Measurements from ENCODE around the gene TAF6. TPM values are rescaled to one million over a fixed set of nuclear protein-coding genes. Genes with fewer than 3 reads are reported as not detected.

TAF6 gene
- total RNA-seq: 10 to 100 TPM; 48.6 to 55.3 TPM

DNA sequence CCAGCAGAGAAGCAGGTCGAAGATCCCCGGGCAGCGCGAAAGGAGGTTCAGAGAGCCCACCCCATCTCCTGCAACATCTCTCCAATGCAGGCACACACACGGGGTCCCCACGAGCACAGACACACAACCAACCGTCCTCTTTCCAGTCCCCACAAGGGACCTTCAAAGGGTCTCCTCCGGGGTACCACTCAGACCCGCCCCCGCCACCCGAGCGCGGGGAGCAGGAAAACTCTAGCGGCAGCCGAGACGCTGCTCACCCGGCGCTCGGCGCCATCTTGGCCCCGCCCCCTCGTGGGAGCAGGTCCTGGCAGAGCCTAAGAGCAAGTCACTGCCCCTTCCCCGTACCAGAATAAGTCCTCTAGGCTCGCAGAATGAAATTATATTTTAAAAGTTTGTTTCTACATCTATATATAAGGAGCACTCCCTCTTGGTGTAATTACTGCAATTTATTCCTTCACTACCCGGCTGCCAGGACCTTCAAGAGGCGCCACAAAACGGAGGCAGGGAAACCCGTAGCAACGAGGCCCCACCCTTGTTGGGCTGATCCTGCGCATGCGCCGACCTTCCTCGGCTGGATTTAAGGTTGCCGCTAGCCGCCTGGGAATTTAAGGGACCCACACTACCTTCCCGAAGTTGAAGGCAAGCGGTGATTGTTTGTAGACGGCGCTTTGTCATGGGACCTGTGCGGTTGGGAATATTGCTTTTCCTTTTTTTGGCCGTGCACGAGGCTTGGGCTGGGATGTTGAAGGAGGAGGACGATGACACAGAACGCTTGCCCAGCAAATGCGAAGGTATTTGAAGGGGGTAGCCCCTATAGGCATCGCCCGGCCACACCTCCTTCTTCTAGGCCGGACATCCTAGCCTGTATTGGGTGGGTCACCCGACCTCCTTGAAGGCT, at the start of gene TAF6, which contains the start of gene CNPY4:
Gene TAF6, minus strand, starts transcription at position 287 of the 898 bp plus-strand sequence. CDS start 5,149 bp downstream, outside the sequence.
Gene CNPY4, plus strand, starts transcription at position 563 of the 898 bp plus-strand sequence. Its CDS starts 111 bp downstream, at position 674.
- TF ChIP-seq, protein P1, sequence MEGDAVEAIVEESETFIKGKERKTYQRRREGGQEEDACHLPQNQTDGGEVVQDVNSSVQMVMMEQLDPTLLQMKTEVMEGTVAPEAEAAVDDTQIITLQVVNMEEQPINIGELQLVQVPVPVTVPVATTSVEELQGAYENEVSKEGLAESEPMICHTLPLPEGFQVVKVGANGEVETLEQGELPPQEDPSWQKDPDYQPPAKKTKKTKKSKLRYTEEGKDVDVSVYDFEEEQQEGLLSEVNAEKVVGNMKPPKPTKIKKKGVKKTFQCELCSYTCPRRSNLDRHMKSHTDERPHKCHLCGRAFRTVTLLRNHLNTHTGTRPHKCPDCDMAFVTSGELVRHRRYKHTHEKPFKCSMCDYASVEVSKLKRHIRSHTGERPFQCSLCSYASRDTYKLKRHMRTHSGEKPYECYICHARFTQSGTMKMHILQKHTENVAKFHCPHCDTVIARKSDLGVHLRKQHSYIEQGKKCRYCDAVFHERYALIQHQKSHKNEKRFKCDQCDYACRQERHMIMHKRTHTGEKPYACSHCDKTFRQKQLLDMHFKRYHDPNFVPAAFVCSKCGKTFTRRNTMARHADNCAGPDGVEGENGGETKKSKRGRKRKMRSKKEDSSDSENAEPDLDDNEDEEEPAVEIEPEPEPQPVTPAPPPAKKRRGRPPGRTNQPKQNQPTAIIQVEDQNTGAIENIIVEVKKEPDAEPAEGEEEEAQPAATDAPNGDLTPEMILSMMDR (IDR thresholded peaks at IDR 0.05): no peak
- Mint-ChIP-seq H3K9me3 (no peaks in the 10 kb centered on the region), H3K27me3 (no peaks in the 10 kb centered on the region), H3K4me3 (peak within 1 kb of the TSS; percentile 89), H3K27ac (peak within 1 kb of the TSS; percentile 89), H3K36me3 (ENCODE audit: low read depth) (peaks cover 9% of the 10 kb centered on the region), H3K4me1 (ENCODE audit: low read depth) (peaks cover 18% of the 10 kb centered on the region)
- ChIA-PET CTCF (interaction anchor here (1.0 to 1.6 kb wide), 4 partner anchors 12 to 201 kb away, joined by 3 to 7 read pairs (median 4); partner anchors contain the start of gene AP4M1), POLR2A (interaction anchor here (1.2 to 3.0 kb wide), 6 partner anchors 18 to 104 kb away, joined by 3 to 24 read pairs (median 5); partner anchors contain the start of genes AP4M1, GAL3ST4, MCM7 and ZKSCAN1)
- intact Hi-C loops (cut with micrococcal nuclease): no loop called here
- DNase-seq: peak; percentile 95
- peak; percentile 83 for ATAC-seq

GRCh38 chr7:100167912-100168323, 48.8 kb upstream of the TAF6 start:
- TF ChIP-seq, protein P1 (IDR thresholded peaks at IDR 0.05): no peak
- DNase-seq (no peak), ATAC-seq (no peak)
- Mint-ChIP-seq H3K4me1 (ENCODE audit: low read depth) (peaks cover 74% of the 10 kb centered on the region), H3K27ac (peak overlapping the region; percentile 80), H3K36me3 (ENCODE audit: low read depth) (no peaks in the 10 kb centered on the region), H3K9me3 (no peaks in the 10 kb centered on the region), H3K4me3 (peak overlapping the region; percentile 74), H3K27me3 (peaks cover 10% of the 10 kb centered on the region)
- ChIA-PET CTCF (interaction anchor here (1.0 to 3.8 kb wide), 9 partner anchors 9 to 50 kb away, joined by 3 to 17 read pairs (median 10); partner anchors contain the start of genes GPC2, LAMTOR4 and STAG3), POLR2A (interaction anchor here (0.7 to 2.3 kb wide), 7 partner anchors 9 to 261 kb away, joined by 3 to 11 read pairs (median 4); partner anchors contain the start of genes PVRIG and ZCWPW1)
- intact Hi-C loops (cut with micrococcal nuclease): no loop called here

GRCh38 chr7:100166970-100167911, 48.1 kb upstream of the TAF6 start:
- ATAC-seq: no peak

GRCh38 chr7:100166317-100166940, 47.3 kb upstream of the TAF6 start:
- Mint-ChIP-seq H3K9me3 (no peaks in the 10 kb centered on the region), H3K4me1 (ENCODE audit: low read depth) (peaks cover 77% of the 10 kb centered on the region), H3K27me3 (peaks cover 9% of the 10 kb centered on the region), H3K36me3 (ENCODE audit: low read depth) (no peaks in the 10 kb centered on the region), H3K4me3 (peak overlapping the region; percentile 45), H3K27ac (peak overlapping the region; percentile 79)
- POLR2A ChIA-PET: interaction anchor here (1.1 to 2.3 kb wide), 6 partner anchors 9 to 262 kb away, joined by 3 to 18 read pairs (median 6); partner anchors contain the start of genes GPC2, PVRIG, STAG3 and ZCWPW1
- CTCF ChIA-PET: interaction anchor here (1.0 to 3.8 kb wide), 9 partner anchors 9 to 51 kb away, joined by 3 to 17 read pairs (median 10); partner anchors contain the start of genes GPC2, LAMTOR4 and STAG3
- intact Hi-C loops (cut with micrococcal nuclease): no loop called here
- TF ChIP-seq, protein P1 (IDR thresholded peaks at IDR 0.05): no peak
- ATAC-seq (peak; percentile 66), DNase-seq (peak; percentile 76)

More at GRCh38 chr7:100166970-100167911, 48.1 kb upstream of the TAF6 start:
- ChIA-PET CTCF (interaction anchor here (1.0 to 3.8 kb wide), 9 partner anchors 8 to 50 kb away, joined by 3 to 17 read pairs (median 10); partner anchors contain the start of genes GPC2, LAMTOR4 and STAG3), POLR2A (interaction anchor here (0.7 to 2.3 kb wide), 10 partner anchors 8 to 262 kb away, joined by 3 to 18 read pairs (median 4); partner anchors contain the start of genes GPC2, PVRIG, STAG3 and ZCWPW1)
- Mint-ChIP-seq H3K36me3 (ENCODE audit: low read depth) (no peaks in the 10 kb centered on the region), H3K4me3 (peak overlapping the region; percentile 74), H3K27me3 (peaks cover 10% of the 10 kb centered on the region), H3K9me3 (no peaks in the 10 kb centered on the region), H3K27ac (peak overlapping the region; percentile 79), H3K4me1 (ENCODE audit: low read depth) (peaks cover 77% of the 10 kb centered on the region)
- TF ChIP-seq, protein P1 (IDR thresholded peaks at IDR 0.05): no peak
- DNase-seq: no peak
- intact Hi-C loops (cut with micrococcal nuclease): no loop called here
